Right renal pelvis (tissue), 4 donors: Measurements from ENCODE around the gene GRAMD1B. TPM values are rescaled to one million over a fixed set of nuclear protein-coding genes. Genes with fewer than 3 reads are reported as not detected.

Source experiments
- DNase-seq, 4 donors: peaks; one replicate each; pipeline ENCODE4 v3.0.0-alpha.2; 2013; ENCODE audit warnings: low read depth in 4 of 4, low spot score in 3 of 4, missing footprints in 1 of 4
- polyA plus RNA-seq, 4 donors: library from polyadenylated mRNA; unstranded; fragments of 120-200 nt; gene quantifications; one replicate each; pipeline ENCODE4 v1.2.1, GENCODE V29; 2013; ENCODE audit not compliant: insufficient read length in 4 of 4

Gene GRAMD1B
- 10 to 100 TPM; 10.7 to 13.0 (median 12.1) TPM for polyA plus RNA-seq

- DNase-seq = peak; percentile 60 to 82 (median 77)
These were observed at the start of gene GRAMD1B for GRCh38 chr11:123429913-123430720. Gene GRAMD1B (plus strand): TSS chr11:123430269. CDS start chr11:123430793, 524 bp downstream.

GRCh38 chr11:123381149-123381548, 48.9 kb upstream of the GRAMD1B start:
- no peak for DNase-seq

GRCh38 chr11:123381817-123382554, 48.1 kb upstream of the GRAMD1B start:
- no peak for DNase-seq

GRCh38 chr11:123382555-123383074, 47.5 kb upstream of the GRAMD1B start:
- DNase-seq = no peak

- no peak for DNase-seq
These were observed 46.0 kb upstream of the GRAMD1B start for GRCh38 chr11:123384116-123384515.

GRCh38 chr11:123386796-123387510, 43.1 kb upstream of the GRAMD1B start:
- no peak for DNase-seq

- no peak for DNase-seq
These were observed 41.4 kb upstream of the GRAMD1B start for GRCh38 chr11:123388640-123389039.

- DNase-seq = no peak
These were observed 39.9 kb upstream of the GRAMD1B start for GRCh38 chr11:123390146-123390545.

GRCh38 chr11:123391646-123392348, 38.3 kb upstream of the GRAMD1B start:
- DNase-seq = no peak

- DNase-seq = no peak
These were observed 37.6 kb upstream of the GRAMD1B start for GRCh38 chr11:123392431-123392830.

GRCh38 chr11:123392844-123393243, 37.2 kb upstream of the GRAMD1B start:
- no peak for DNase-seq

- DNase-seq = no peak
These were observed 36.6 kb upstream of the GRAMD1B start for GRCh38 chr11:123393312-123393927.

GRCh38 chr11:123404676-123405075, 25.4 kb upstream of the GRAMD1B start:
- DNase-seq = no peak

- no peak for DNase-seq
These were observed 24.9 kb upstream of the GRAMD1B start for GRCh38 chr11:123405123-123405592.

GRCh38 chr11:123406441-123407129, 23.5 kb upstream of the GRAMD1B start:
- no peak for DNase-seq

- peak; percentile 56 to 70 (median 64) for DNase-seq
These were observed 22.7 kb upstream of the GRAMD1B start for GRCh38 chr11:123407130-123407995.

GRCh38 chr11:123407996-123408597, 22.0 kb upstream of the GRAMD1B start:
- no peak for DNase-seq
